ENCODE data around the gene TK1.
"Not testable (repeated sequence)": the region's sequence is repeated elsewhere in the genome, so short reads cannot be mapped to it uniquely, and the experiment has no call there.

The TK1 gene

GRCh38 chr17:78140169-78141051 is 46.4 kb downstream of the TK1 start:
- Histone ChIP-seq H3K4me3 (ENCODE audit: low read length) (no peak overlapping the region), H3K9me2 (replicated peaks; ENCODE audit: insufficient read depth, low read length) (no peaks in the 10 kb centered on the region), H3K9me3 (replicated peaks; ENCODE audit: insufficient read depth, low read length) (no peaks in the 10 kb centered on the region), H3K79me2 (ENCODE audit: low read length) (peaks cover 14% of the 10 kb centered on the region; the same call in 1 of the 2 replicates), H3K9ac (ENCODE audit: low read length) (no peak overlapping the region), H2AFZ (ENCODE audit: low read length) (no peak overlapping the region), H4K20me1 (ENCODE audit: insufficient read depth, low read length) (0 out of 2 replicates have a peak, but pooled peaks cover 2% of the 10 kb centered on the region), H3K27ac (ENCODE audit: low read length) (no peak overlapping the region), H3K36me3 (replicated peaks; ENCODE audit: insufficient read depth, low read length) (no peaks in the 10 kb centered on the region), H3K27me3 (replicated peaks; ENCODE audit: insufficient read depth, low read length) (no peaks in the 10 kb centered on the region), H3K4me1 (ENCODE audit: low read length) (peaks cover 46% of the 10 kb centered on the region), H3F3A (ENCODE audit: insufficient read depth, low read length) (peaks cover 80% of the 10 kb centered on the region), H3K4me2 (ENCODE audit: low read depth, low read length) (no peak overlapping the region)
- DNase-seq: peak; percentile 96
- no peak for TF ChIP-seq EZH2 (optimal IDR thresholded peaks at IDR 0.05; ENCODE audit: low read depth, low read length)
- TF ChIP-seq EZH2phosphoT487 (IDR thresholded peaks at IDR 0.05; ENCODE audit: low read length): no peak
- no peak for TF ChIP-seq CTCF (IDR thresholded peaks at IDR 0.05; ENCODE audit: low read length)

- not testable (repeated sequence) for H4K20me1 ChIP-seq (ENCODE audit: insufficient read depth, low read length); H3K27ac ChIP-seq (ENCODE audit: low read length); H3K4me3 ChIP-seq (ENCODE audit: low read length); H3K27me3 ChIP-seq (replicated peaks; ENCODE audit: insufficient read depth, low read length); H3K4me2 ChIP-seq (ENCODE audit: low read depth, low read length); H2AFZ ChIP-seq (ENCODE audit: low read length); H3K9ac ChIP-seq (ENCODE audit: low read length); DNase-seq; H3K36me3 ChIP-seq (replicated peaks; ENCODE audit: insufficient read depth, low read length); H3K9me2 ChIP-seq (replicated peaks; ENCODE audit: insufficient read depth, low read length); H3K9me3 ChIP-seq (replicated peaks; ENCODE audit: insufficient read depth, low read length)
- Histone ChIP-seq H3F3A (ENCODE audit: insufficient read depth, low read length) (peaks cover 78% of the 10 kb centered on the region), H3K79me2 (ENCODE audit: low read length) (peaks cover 20% of the 10 kb centered on the region), H3K4me1 (ENCODE audit: low read length) (peaks cover 41% of the 10 kb centered on the region)
These were observed 47.0 kb downstream of the TK1 start for GRCh38 chr17:78139861-78140168.

DNA sequence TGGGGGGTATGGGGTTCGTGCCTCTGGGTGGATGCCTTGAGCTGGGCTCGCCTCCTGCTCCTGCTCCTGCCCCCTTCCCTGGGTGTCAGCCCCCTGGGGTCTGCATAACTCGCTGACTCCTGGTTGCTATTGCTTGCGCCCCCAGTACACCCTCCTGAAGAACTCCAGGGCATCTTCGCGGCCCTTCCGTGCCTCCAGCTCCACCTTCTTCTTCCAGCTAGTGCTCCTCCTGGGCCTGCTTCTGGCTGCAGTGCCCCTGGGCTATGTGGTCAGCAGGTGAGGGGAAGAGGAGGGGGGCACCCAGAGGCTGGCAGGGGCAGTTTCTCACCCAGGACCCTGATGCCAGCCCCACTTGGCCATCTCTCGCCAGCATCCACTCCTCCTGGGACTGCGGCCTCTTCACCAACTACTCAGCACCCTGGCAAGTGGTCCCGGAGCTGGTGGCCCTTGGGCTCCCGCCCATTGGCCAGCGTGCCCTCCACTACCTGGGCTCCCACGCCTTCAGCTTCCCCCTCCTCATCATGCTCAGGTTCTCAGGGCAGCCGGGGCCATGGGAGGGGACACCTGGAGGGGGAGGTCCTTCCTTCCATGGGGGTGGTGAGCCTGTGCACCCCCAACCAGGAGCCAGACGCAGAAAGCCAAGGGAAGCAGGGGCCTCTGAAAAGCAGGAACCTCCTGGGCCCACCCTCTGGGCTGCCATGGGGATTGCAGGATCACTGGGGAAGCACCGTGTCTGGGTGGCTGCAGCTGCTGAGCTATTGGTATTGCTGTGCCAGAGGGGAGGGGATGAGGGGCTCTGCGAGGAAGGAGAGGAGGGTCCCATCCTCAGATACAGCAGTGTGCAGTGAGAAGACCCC is 48.4 kb downstream of the TK1 start:
- Histone ChIP-seq H3K79me2 (ENCODE audit: low read length) (peaks cover 34% of the 10 kb centered on the region), H3K4me2 (ENCODE audit: low read depth, low read length) (no peak overlapping the region), H3K4me3 (ENCODE audit: low read length) (no peak overlapping the region), H4K20me1 (ENCODE audit: insufficient read depth, low read length) (0 out of 2 replicates have a peak, but pooled peaks cover 2% of the 10 kb centered on the region), H3K36me3 (replicated peaks; ENCODE audit: insufficient read depth, low read length) (peaks cover 4% of the 10 kb centered on the region; the same call in 1 of the 2 replicates), H3K9ac (ENCODE audit: low read length) (no peak overlapping the region), H3K9me3 (replicated peaks; ENCODE audit: insufficient read depth, low read length) (no peaks in the 10 kb centered on the region), H3F3A (ENCODE audit: insufficient read depth, low read length) (peaks cover 64% of the 10 kb centered on the region), H3K27me3 (replicated peaks; ENCODE audit: insufficient read depth, low read length) (no peaks in the 10 kb centered on the region), H3K9me2 (replicated peaks; ENCODE audit: insufficient read depth, low read length) (no peaks in the 10 kb centered on the region), H3K27ac (ENCODE audit: low read length) (no peak overlapping the region), H2AFZ (ENCODE audit: low read length) (no peak overlapping the region), H3K4me1 (ENCODE audit: low read length) (peaks cover 33% of the 10 kb centered on the region)
- no peak for DNase-seq
- TF ChIP-seq EZH2phosphoT487 (IDR thresholded peaks at IDR 0.05; ENCODE audit: low read length) (no peak), CTCF (IDR thresholded peaks at IDR 0.05; ENCODE audit: low read length) (no peak), EZH2 (optimal IDR thresholded peaks at IDR 0.05; ENCODE audit: low read depth, low read length) (no peak)
